ENCODE results near the gene IQSEC1. TPM values are rescaled to one million over a fixed set of nuclear protein-coding genes. Genes with fewer than 3 reads are reported as not detected.

Gene IQSEC1
- total and polyA plus RNA-seq, 2 donors (not counting 1 experiment from before 2014, with no cell fraction given): 4.3 to 18.2 TPM

GRCh38 chr3:13004376-13004775 is 68.9 kb downstream of the IQSEC1 start:
- Histone ChIP-seq H3K4me3 (replicated peaks in 1 of 4; ENCODE audit: control extremely low read depth in 1 of 4, insufficient read depth in 1 of 4, low read depth in 3 of 4, low read length in 4 of 4) (no peak overlapping the region), H3K9me3 (ENCODE audit: control insufficient read depth, insufficient read depth, low read depth, low read length) (no peaks in the 10 kb centered on the region), H2AFZ (ENCODE audit: low read length) (no peak overlapping the region), H3K36me3 (ENCODE audit: control insufficient read depth, insufficient read depth, low read length) (no peaks in the 10 kb centered on the region), H4K20me1 (ENCODE audit: control insufficient read depth, extremely low read depth, insufficient read depth, low read length) (no peaks in the 10 kb centered on the region), H3K4me2 (ENCODE audit: extremely low read depth, insufficient read depth, low read length) (no peak overlapping the region), H3K27ac (ENCODE audit: insufficient read depth, low read length) (no peak overlapping the region), H3K27me3 (ENCODE audit: control insufficient read depth, insufficient read depth, low read length) (no peaks in the 10 kb centered on the region), H3K79me2 (ENCODE audit: control insufficient read depth, insufficient read depth, low read length) (no peaks in the 10 kb centered on the region), H3K4me1 (ENCODE audit: control insufficient read depth, extremely low read depth, insufficient read depth, low read length) (no peaks in the 10 kb centered on the region), H3K9ac (ENCODE audit: insufficient read depth, low read length) (no peak overlapping the region)
- TF ChIP-seq CTCF (conservative IDR thresholded peaks at IDR 0.05 in 1 of 2, IDR thresholded peaks at IDR 0.05 in 1 of 2; ENCODE audit: low read depth in 1 of 2, low read length in 2 of 2): no peak
- TF ChIP-seq EZH2 (IDR thresholded peaks at IDR 0.05; ENCODE audit: low read length, missing control alignments): no peak
- DNase-seq (ENCODE audit: low read depth in 2 of 2): no peak

GRCh38 chr3:13003608-13004007 is 69.6 kb downstream of the IQSEC1 start:
- Histone ChIP-seq H2AFZ (ENCODE audit: low read length) (no peak overlapping the region), H3K9ac (ENCODE audit: insufficient read depth, low read length) (no peak overlapping the region), H3K27ac (ENCODE audit: insufficient read depth, low read length) (no peak overlapping the region), H3K27me3 (ENCODE audit: control insufficient read depth, insufficient read depth, low read length) (no peaks in the 10 kb centered on the region), H3K79me2 (ENCODE audit: control insufficient read depth, insufficient read depth, low read length) (no peaks in the 10 kb centered on the region), H3K9me3 (ENCODE audit: control insufficient read depth, insufficient read depth, low read depth, low read length) (no peaks in the 10 kb centered on the region), H3K4me1 (ENCODE audit: control insufficient read depth, extremely low read depth, insufficient read depth, low read length) (no peaks in the 10 kb centered on the region), H3K4me2 (ENCODE audit: extremely low read depth, insufficient read depth, low read length) (no peak overlapping the region), H3K4me3 (replicated peaks in 1 of 4; ENCODE audit: control extremely low read depth in 1 of 4, insufficient read depth in 1 of 4, low read depth in 3 of 4, low read length in 4 of 4) (no peak overlapping the region), H3K36me3 (ENCODE audit: control insufficient read depth, insufficient read depth, low read length) (no peaks in the 10 kb centered on the region), H4K20me1 (ENCODE audit: control insufficient read depth, extremely low read depth, insufficient read depth, low read length) (no peaks in the 10 kb centered on the region)
- TF ChIP-seq EZH2 (IDR thresholded peaks at IDR 0.05; ENCODE audit: low read length, missing control alignments) (no peak), CTCF (conservative IDR thresholded peaks at IDR 0.05 in 1 of 2, IDR thresholded peaks at IDR 0.05 in 1 of 2; ENCODE audit: low read depth in 1 of 2, low read length in 2 of 2) (no peak)
- no peak for DNase-seq (ENCODE audit: low read depth in 2 of 2)

GRCh38 chr3:13002398-13003124 is 70.7 kb downstream of the IQSEC1 start:
- H3K36me3 ChIP-seq (ENCODE audit: control insufficient read depth, insufficient read depth, low read length): no peaks in the 10 kb centered on the region
- no peak overlapping the region for H3K9ac ChIP-seq (ENCODE audit: insufficient read depth, low read length)
- no peaks in the 10 kb centered on the region for H3K4me1 ChIP-seq (ENCODE audit: control insufficient read depth, extremely low read depth, insufficient read depth, low read length)
- H4K20me1 ChIP-seq (ENCODE audit: control insufficient read depth, extremely low read depth, insufficient read depth, low read length): no peaks in the 10 kb centered on the region
- TF ChIP-seq CTCF (conservative IDR thresholded peaks at IDR 0.05 in 1 of 2, IDR thresholded peaks at IDR 0.05 in 1 of 2; ENCODE audit: low read depth in 1 of 2, low read length in 2 of 2) (no peak), EZH2 (IDR thresholded peaks at IDR 0.05; ENCODE audit: low read length, missing control alignments) (no peak)
- H3K4me2 ChIP-seq (ENCODE audit: extremely low read depth, insufficient read depth, low read length): no peak overlapping the region
- no peak overlapping the region for H3K4me3 ChIP-seq (replicated peaks in 1 of 4; ENCODE audit: control extremely low read depth in 1 of 4, insufficient read depth in 1 of 4, low read depth in 3 of 4, low read length in 4 of 4)
- H3K27me3 ChIP-seq (ENCODE audit: control insufficient read depth, insufficient read depth, low read length): no peaks in the 10 kb centered on the region
- H3K9me3 ChIP-seq (ENCODE audit: control insufficient read depth, insufficient read depth, low read depth, low read length): no peaks in the 10 kb centered on the region
- H2AFZ ChIP-seq (ENCODE audit: low read length): no peak overlapping the region
- peak in 1 of 2 donors; percentile 79 for DNase-seq (ENCODE audit: low read depth in 2 of 2)
- no peak overlapping the region for H3K27ac ChIP-seq (ENCODE audit: insufficient read depth, low read length)
- H3K79me2 ChIP-seq (ENCODE audit: control insufficient read depth, insufficient read depth, low read length): no peaks in the 10 kb centered on the region
